ENCODE data around the gene CNMD. TPM values are rescaled to one million over a fixed set of nuclear protein-coding genes. Genes with fewer than 3 reads are reported as not detected.
"Not testable (repeated sequence)": the region's sequence is repeated elsewhere in the genome, so short reads cannot be mapped to it uniquely, and the experiment has no call there.

Gene CNMD
- polyA plus RNA-seq, 3 donors: 0.91 to 1.5 (median 1.1) TPM

DNA sequence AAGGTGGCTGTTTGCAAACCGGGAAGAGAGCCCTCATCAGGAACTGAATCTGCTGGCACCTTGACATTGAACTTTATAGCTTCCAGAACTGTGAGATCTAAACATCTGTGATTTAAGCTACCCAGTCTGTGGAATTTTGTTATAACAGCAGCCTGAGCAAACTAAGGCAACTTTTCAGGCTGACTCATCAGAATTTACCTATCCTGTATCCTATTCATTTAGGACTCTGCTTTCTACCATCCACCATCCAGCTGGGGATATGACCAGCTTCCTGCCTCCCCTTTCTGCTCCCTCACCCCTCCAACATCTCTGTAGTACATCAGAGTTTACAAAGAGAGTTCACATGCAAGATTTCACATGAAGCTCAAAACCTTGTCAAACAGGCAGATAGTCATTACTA, 11.1 kb upstream of the CNMD start:
- no peak for DNase-seq (ENCODE audit: extremely low read depth in 1 of 11, low read depth in 9 of 11, low spot score in 4 of 11)

DNA sequence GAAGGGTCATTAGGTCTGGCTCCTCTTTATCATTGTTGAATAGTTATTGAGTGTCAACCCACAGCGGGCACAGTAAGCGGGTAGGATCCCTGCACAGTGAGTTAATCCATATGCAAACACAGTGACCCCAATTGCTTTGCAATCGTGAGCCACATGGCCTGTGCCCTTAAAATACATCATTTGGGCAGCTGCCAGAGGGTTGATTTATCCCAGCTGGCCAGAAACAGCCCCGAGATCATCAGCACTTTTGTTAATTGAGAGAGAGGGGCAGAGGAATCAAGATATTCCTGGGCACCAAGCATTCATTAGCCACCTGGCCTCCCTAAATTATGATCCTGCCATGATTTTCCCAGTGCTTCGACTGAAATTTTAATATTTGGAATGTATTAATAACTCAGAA, 9.8 kb upstream of the CNMD start:
- DNase-seq (ENCODE audit: extremely low read depth in 1 of 11, low read depth in 9 of 11, low spot score in 4 of 11): no peak

DNA sequence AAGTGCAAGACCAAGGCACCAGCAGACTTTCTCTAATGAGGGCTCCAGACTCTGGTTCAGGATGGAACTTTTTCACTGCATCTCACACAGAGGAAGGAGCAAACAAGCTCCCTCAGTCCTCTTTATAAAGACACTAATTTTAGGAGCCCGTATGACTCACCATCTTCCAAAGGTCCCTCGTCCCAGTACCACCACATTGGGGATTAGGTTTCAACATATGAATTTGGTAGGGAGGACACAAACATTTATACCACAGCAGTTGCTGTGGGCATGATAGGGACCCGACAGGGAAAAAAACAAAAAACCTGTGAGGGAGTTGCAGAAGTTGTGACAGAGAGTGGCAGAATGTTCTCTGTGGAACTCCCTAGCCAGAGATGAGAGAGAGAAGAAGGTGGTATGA, 6.5 kb upstream of the CNMD start:
- no peak for DNase-seq (ENCODE audit: extremely low read depth in 1 of 11, low read depth in 9 of 11, low spot score in 4 of 11)

GRCh38 chr13:52744842-52745375, 5.3 kb upstream of the CNMD start:
- no peak for DNase-seq (ENCODE audit: extremely low read depth in 1 of 11, low read depth in 9 of 11, low spot score in 4 of 11)

GRCh38 chr13:52743988-52744387, 4.4 kb upstream of the CNMD start:
- no peak for DNase-seq (ENCODE audit: extremely low read depth in 1 of 11, low read depth in 9 of 11, low spot score in 4 of 11)

DNA sequence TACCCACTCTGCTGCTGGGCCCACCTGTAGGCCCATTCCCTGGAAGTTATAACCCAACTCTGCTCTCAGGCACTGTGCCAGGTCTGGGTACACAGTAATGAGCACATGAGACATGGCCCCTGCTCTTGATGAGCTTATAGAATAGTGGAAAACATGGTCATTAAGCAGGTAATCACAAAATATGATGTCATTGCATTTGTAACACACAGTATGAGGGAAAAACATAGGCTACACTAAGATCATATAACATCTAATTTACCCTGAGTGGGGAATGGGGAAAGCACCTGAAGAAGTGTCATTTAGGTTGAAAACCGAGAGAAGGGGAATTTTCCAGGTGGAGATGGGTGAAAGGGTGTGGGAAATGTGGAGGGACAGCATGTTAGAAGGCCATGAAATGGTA, 3.9 kb upstream of the CNMD start:
- no peak for DNase-seq (ENCODE audit: extremely low read depth in 1 of 11, low read depth in 9 of 11, low spot score in 4 of 11)

- peak in 8 of 11 donors; percentile 6 to 39 (median 20) for DNase-seq (ENCODE audit: extremely low read depth in 1 of 11, low read depth in 9 of 11, low spot score in 4 of 11)
Measured at GRCh38 chr13:52738719-52739467, 727 bp downstream of the CNMD start.

DNA sequence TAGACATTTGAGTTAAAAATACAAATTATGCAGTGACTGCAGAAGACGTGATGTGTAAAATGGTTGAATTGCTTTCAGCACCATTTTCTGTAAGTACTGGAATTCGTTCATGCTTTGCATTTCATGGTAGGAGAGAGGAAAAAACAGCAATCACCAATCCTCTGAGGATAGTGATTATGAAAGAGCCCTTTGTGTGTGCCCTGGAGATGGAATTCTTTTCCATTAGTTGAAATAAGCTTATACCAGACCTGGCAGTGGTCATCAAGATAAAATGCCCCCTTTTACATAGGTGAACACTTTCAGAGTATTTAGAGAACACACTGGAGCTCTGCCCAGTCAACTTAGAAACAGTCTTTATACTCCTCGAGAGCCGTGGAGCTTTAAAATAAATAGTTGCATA, 1.7 kb downstream of the CNMD start:
- no peak for DNase-seq (ENCODE audit: extremely low read depth in 1 of 11, low read depth in 9 of 11, low spot score in 4 of 11)

DNA sequence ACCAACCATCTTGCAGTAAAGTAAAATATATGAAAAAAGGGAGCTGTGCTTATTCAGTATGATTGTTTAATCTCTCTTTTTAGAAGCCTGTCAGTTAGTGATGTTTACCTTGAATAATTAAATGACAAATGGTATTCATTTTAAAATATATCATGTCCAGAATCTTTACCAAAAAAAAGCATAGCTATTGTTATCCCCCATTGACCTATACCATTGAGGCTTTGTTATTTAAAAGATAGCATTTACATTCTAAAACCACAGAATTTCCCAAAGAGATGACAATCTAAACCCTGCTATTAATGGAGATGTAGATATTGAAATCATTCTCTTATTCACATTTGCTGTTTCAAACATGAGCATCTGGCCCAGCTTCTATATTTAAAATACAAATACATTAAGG, 2.2 kb downstream of the CNMD start:
- no peak for DNase-seq (ENCODE audit: extremely low read depth in 1 of 11, low read depth in 9 of 11, low spot score in 4 of 11)

GRCh38 chr13:52736891-52737290, 2.7 kb downstream of the CNMD start:
- no peak for DNase-seq (ENCODE audit: extremely low read depth in 1 of 11, low read depth in 9 of 11, low spot score in 4 of 11)

GRCh38 chr13:52734075-52734623, 5.5 kb downstream of the CNMD start:
- no peak for DNase-seq (ENCODE audit: extremely low read depth in 1 of 11, low read depth in 9 of 11, low spot score in 4 of 11)

DNA sequence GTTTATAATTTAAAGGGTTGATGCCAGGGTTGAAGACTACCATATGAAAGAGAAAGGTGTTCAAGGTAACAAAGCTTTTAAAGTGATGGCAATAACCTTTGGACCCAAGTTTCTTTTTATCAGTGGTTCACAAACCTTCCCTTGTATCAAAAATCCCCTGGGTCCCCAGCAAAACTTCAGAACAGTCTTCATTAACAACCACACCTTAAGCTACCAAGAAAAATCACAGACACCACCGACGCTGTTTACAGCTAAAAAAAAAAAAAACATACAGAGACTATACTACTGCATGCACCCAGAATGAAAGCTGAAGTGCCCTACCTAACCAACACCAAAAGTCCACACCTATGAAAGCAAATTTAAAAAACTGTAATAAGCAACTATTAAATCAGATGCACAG, 13.4 kb downstream of the CNMD start:
- DNase-seq (ENCODE audit: extremely low read depth in 1 of 11, low read depth in 9 of 11, low spot score in 4 of 11): no peak

- no peak for DNase-seq (ENCODE audit: extremely low read depth in 1 of 11, low read depth in 9 of 11, low spot score in 4 of 11)
Measured at GRCh38 chr13:52725302-52725701, 14.3 kb downstream of the CNMD start.

GRCh38 chr13:52723181-52723580, 16.4 kb downstream of the CNMD start:
- DNase-seq (ENCODE audit: extremely low read depth in 1 of 11, low read depth in 9 of 11, low spot score in 4 of 11): no peak

- DNase-seq (ENCODE audit: extremely low read depth in 1 of 11, low read depth in 9 of 11, low spot score in 4 of 11): not testable (repeated sequence)
Measured at GRCh38 chr13:52721356-52721755, 18.3 kb downstream of the CNMD start.

- DNase-seq (ENCODE audit: extremely low read depth in 1 of 11, low read depth in 9 of 11, low spot score in 4 of 11): not testable (repeated sequence)
Measured at GRCh38 chr13:52720904-52721303, 18.7 kb downstream of the CNMD start.

DNA sequence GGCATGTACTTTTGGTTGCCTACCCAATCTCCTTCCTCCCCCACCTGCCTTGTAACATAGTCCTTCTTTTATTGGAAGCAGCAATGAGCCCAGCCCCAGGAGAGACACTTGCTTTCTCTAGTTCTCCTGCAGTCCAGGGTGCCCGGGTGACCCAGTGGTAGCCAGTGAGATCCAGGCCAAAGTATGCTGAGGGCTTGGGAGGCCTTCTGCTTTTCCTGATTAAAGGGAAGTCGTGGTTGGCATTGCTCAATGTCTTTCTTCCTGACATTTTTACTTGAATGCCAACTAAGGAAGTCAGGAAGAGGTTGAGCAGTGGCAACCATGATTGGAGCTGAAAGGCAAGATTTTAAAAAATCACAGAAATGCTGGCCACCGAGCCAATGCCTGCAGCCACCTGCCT, 25.7 kb downstream of the CNMD start:
- DNase-seq (ENCODE audit: extremely low read depth in 1 of 11, low read depth in 9 of 11, low spot score in 4 of 11): no peak

DNA sequence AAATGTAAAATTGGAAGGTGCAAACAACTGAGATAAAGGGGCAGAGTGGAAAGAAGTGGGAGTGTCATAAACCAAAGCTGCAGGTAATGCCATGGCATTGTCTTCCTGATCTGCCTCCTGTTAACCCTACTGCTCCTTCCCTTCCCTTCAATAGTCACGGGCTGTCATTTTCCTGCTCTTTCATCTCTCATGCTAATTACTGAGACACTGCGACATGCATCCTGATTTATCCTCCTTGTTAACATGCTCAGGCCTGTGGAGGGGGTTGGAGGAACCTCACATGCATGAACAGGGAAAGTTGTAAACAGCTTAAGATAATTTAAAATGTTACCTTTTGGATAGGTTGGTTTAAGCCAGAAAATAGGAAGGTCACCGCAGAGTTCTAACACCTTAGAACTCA, 27.2 kb downstream of the CNMD start:
- DNase-seq (ENCODE audit: extremely low read depth in 1 of 11, low read depth in 9 of 11, low spot score in 4 of 11): no peak

- DNase-seq (ENCODE audit: extremely low read depth in 1 of 11, low read depth in 9 of 11, low spot score in 4 of 11): no peak
Measured at GRCh38 chr13:52711286-52711685, 28.3 kb downstream of the CNMD start.

GRCh38 chr13:52708266-52708665, 31.4 kb downstream of the CNMD start:
- not testable (repeated sequence) for DNase-seq (ENCODE audit: extremely low read depth in 1 of 11, low read depth in 9 of 11, low spot score in 4 of 11)

- no peak for DNase-seq (ENCODE audit: extremely low read depth in 1 of 11, low read depth in 9 of 11, low spot score in 4 of 11)
Measured at GRCh38 chr13:52707375-52707774, 32.2 kb downstream of the CNMD start.
